ENCODE measurements around the gene GPR171.
A peak's percentile ranks its signal among the peaks of the same experiment; 100 is the strongest.

The GPR171 gene

GRCh38 chr3:151216641-151217607 lies 13.9 kb upstream of the GPR171 start:
- TF ChIP-seq PRDM6 (tag by site-specific recombination; IDR thresholded peaks at IDR 0.05) (no peak), YY2 (tag by site-specific recombination; IDR thresholded peaks at IDR 0.05) (no peak), ATF2 (tag by site-specific recombination; IDR thresholded peaks at IDR 0.05; ENCODE audit: low read depth) (no peak), KLF1 (tag by site-specific recombination; IDR thresholded peaks at IDR 0.05) (no peak), ZNF37A (tag by site-specific recombination; IDR thresholded peaks at IDR 0.05) (no peak), ZNF16 (tag by site-specific recombination; IDR thresholded peaks at IDR 0.05; ENCODE audit: low read depth) (no peak), ZNF302 (tag by site-specific recombination; IDR thresholded peaks at IDR 0.05; ENCODE audit: low read depth) (no peak), ZNF324 (tag by site-specific recombination; IDR thresholded peaks at IDR 0.05) (no peak), REPIN1 (tag by site-specific recombination; IDR thresholded peaks at IDR 0.05; ENCODE audit: low read depth) (no peak), PRDM1 (tag by site-specific recombination; IDR thresholded peaks at IDR 0.05) (no peak)
- no peak overlapping the region for H3K27ac ChIP-seq (ENCODE audit: extremely low read depth, low read depth, low read length)
- H3K4me1 ChIP-seq (ENCODE audit: control insufficient read depth, insufficient read depth, low read length), result no peaks in the 10 kb centered on the region
- POLR2A ChIA-PET, result no interaction called here
- H3K36me3 ChIP-seq (ENCODE audit: control insufficient read depth in 2 of 2, insufficient read depth in 1 of 2, low read length in 2 of 2), result no peaks in the 10 kb centered on the region
- no peak overlapping the region for H3K4me3 ChIP-seq (ENCODE audit: low read depth, low read length)
- no peaks in the 10 kb centered on the region for H3K9me3 ChIP-seq (ENCODE audit: control insufficient read depth, insufficient read depth, low read depth, low read length)
- CTCF ChIA-PET, result interaction anchor here (1.4 to 1.8 kb wide), 2 partner anchors 11 to 49 kb away, joined by 5 to 8 read pairs; no protein-coding TSS in a partner anchor

- H3K36me3 ChIP-seq (ENCODE audit: control insufficient read depth in 2 of 2, insufficient read depth in 1 of 2, low read length in 2 of 2), result no peaks in the 10 kb centered on the region
- TF ChIP-seq ZNF366 (tag by site-specific recombination; conservative IDR thresholded peaks at IDR 0.05), result 0 out of 2 replicates have a peak, but pooled peaks have one; percentile 19
- TF ChIP-seq ZNF48 (tag by site-specific recombination; IDR thresholded peaks at IDR 0.05), result no peak
- TF ChIP-seq INSM2 (tag by site-specific recombination; IDR thresholded peaks at IDR 0.05), result no peak
- no peak for TF ChIP-seq ZNF114 (tag by site-specific recombination; IDR thresholded peaks at IDR 0.05)
- POLR2A ChIA-PET, result no interaction called here
- CTCF ChIA-PET, result interaction anchor here (0.6 to 1.0 kb wide), 2 partner anchors 13 to 40 kb away, joined by 3 to 6 read pairs; no protein-coding TSS in a partner anchor
- no peak overlapping the region for H3K4me3 ChIP-seq (ENCODE audit: low read depth, low read length)
- no peaks in the 10 kb centered on the region for H3K4me1 ChIP-seq (ENCODE audit: control insufficient read depth, insufficient read depth, low read length)
- H3K27ac ChIP-seq (ENCODE audit: extremely low read depth, low read depth, low read length), result no peak overlapping the region
- no peaks in the 10 kb centered on the region for H3K9me3 ChIP-seq (ENCODE audit: control insufficient read depth, insufficient read depth, low read depth, low read length)
These were observed 11.4 kb upstream of the GPR171 start for GRCh38 chr3:151214459-151214858.

GRCh38 chr3:151213881-151214280 lies 10.9 kb upstream of the GPR171 start:
- Histone ChIP-seq H3K4me3 (ENCODE audit: low read depth, low read length) (no peak overlapping the region), H3K4me1 (ENCODE audit: control insufficient read depth, insufficient read depth, low read length) (no peaks in the 10 kb centered on the region), H3K27ac (ENCODE audit: extremely low read depth, low read depth, low read length) (no peak overlapping the region), H3K9me3 (ENCODE audit: control insufficient read depth, insufficient read depth, low read depth, low read length) (no peaks in the 10 kb centered on the region), H3K36me3 (ENCODE audit: control insufficient read depth in 2 of 2, insufficient read depth in 1 of 2, low read length in 2 of 2) (no peaks in the 10 kb centered on the region)
- ChIA-PET POLR2A (no interaction called here), CTCF (no interaction called here)
- TF ChIP-seq ZNF362 (tag by site-specific recombination; IDR thresholded peaks at IDR 0.05), result no peak
- TF ChIP-seq ZNF155 (tag by site-specific recombination; IDR thresholded peaks at IDR 0.05), result no peak
- no peak for TF ChIP-seq ZNF623 (tag by site-specific recombination; IDR thresholded peaks at IDR 0.05)
- TF ChIP-seq ZNF658 (tag by site-specific recombination; IDR thresholded peaks at IDR 0.05), result no peak
- no peak for TF ChIP-seq ZNF585B (tag by site-specific recombination; IDR thresholded peaks at IDR 0.05)
- no peak for TF ChIP-seq ZNF280D (tag by site-specific recombination; IDR thresholded peaks at IDR 0.05)
- no peak for TF ChIP-seq ZNF677 (tag by site-specific recombination; IDR thresholded peaks at IDR 0.05)
- no peak for TF ChIP-seq REPIN1 (tag by site-specific recombination; IDR thresholded peaks at IDR 0.05; ENCODE audit: low read depth)
- no peak for TF ChIP-seq KLF10 (tag by site-specific recombination; IDR thresholded peaks at IDR 0.05)

Data from HEK293 (cell line).